Activated naive CD8-positive, alpha-beta T cell treated with anti-CD3 and anti-CD28 coated beads, Interleukin-2, amount 50 U/mL, for 16 hours (primary cell): ENCODE data around the gene OPCML.

Source experiments
- DNase-seq: peaks from one replicate; pipeline ENCODE4 v3.0.0-alpha.2; 2020; ENCODE audit warnings: low read depth, low spot score

The OPCML gene

DNA sequence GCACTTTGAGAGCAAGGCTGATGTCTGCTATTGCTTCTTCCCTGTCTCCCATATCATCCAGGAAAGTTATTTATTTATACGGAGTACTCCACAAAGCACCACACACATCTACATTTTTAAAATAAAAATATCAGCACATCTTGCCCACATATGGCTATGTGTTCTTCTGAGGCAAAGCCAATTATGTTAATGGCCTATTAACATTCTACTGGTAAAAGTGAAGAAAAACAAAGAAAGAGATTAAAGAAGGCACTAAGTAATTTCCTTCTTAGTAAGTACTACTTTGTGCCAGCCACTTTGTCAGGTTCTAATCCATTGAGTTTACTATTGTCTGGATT, 548.7 kb downstream of the OPCML start:
- no peak for DNase-seq

DNA sequence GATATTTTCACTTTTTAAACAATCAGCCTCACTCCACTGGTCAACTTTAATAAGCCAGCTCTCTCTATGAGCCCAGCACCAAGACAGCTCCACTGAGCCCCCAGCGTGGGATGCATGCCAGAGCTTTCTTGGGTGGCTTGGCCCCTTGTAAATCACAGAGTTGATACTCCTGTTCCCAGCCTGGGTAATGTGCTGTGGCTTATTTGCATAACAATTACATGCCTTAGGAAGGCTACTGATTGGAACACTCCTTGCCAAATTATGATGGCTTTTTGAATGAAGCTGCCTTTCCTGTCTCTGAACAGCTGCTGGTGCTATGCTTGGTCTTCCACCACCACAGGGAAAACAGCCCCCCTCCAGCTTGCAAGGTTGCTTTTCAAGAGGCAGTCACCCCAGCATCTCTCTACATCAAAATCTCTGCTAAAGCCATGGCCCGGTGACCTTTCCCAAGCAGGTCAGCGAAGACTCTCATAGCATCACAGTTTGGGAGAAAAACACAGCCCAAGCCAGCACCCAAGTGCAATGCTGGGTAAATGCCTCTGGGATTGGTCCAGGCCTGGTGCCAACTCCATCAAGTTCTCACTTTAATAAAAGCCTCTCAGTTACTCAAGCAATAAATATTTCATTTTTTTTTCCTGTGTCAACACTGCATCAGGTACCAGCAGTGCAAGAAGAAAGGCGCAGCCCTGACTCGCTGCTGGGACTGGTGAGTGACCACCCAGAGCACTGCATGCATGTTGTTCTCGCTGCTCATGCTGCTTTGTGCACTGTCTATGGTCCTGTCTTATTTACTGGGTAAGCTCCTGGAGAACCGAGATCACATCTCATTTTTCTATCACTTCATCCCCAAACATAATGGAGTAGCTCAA, 549.3 kb downstream of the OPCML start:
- DNase-seq = no peak

DNA sequence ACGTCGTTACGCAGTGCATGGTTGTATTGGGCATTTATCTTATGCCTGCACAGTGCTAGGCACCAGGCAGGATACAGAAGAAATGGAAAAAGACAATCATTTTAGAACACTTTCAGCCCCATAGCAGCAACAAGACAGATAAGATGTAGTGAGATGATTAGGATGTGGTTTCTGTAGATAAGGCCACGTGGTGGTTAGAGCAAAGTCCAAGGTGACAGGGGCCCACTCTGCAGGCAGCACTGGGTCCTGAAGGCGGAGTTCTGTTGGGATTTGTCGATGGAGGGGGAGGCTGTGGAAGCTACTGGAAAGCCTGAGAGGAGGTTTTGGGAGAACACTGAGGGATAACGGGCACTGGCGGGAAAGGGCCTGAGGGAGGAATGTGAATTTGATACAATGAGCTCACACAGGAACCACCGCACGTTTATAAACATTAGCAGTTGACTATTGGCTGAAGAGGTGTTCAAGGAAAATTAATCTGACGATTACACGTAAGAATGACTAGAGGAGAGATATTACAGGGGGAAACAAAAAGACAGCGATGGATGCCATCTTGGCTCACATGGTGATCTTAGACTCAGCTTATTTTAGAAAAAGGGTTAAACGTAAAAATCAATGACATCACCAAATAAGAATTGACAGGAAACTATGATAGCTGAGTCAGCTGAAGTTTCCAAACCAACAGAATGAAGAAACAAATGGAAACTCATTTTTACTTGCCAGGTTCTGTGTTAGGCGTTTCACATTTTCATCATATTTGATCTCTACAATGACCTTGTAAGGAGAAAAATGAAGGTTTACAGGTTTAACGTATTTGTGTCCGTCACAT, 551.0 kb downstream of the OPCML start:
- DNase-seq = no peak

DNA sequence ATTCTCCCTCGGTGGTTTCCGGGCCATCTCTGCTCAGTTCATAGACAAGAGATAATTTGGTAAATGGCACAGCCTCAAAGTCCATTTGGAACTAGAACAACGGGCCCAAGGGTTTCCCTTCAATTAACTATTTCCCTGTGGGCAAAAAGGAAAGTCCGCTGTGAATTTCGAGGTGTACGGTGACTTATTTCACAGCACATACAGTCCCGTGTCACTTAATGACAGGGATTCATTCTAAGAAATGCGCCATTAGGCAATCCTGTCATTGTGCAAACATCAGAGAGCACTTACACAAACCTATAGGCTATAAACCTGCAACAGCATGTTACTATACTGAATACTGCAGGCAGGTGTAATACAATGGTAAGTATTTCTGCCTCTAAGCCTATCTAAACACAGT, 551.6 kb downstream of the OPCML start:
- no peak for DNase-seq

DNA sequence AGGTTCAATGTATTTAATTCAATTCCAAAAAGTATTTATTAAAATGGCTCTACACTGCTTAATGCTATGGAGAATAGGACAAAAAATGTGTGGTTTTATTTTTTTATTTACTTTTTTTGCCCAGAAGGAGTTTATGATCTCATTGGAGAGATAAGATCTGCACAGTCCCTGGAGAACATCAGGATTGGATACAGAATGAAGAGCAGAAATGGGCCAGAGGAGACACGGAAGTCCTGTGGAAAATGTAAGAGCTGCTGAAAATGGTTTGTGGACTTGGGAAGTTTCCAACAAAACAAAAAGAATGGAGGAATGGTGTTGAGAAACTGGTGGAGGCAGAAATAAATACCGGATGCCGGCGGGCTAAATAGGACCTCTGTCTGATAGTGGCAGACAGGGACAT, 554.6 kb downstream of the OPCML start:
- DNase-seq = no peak

DNA sequence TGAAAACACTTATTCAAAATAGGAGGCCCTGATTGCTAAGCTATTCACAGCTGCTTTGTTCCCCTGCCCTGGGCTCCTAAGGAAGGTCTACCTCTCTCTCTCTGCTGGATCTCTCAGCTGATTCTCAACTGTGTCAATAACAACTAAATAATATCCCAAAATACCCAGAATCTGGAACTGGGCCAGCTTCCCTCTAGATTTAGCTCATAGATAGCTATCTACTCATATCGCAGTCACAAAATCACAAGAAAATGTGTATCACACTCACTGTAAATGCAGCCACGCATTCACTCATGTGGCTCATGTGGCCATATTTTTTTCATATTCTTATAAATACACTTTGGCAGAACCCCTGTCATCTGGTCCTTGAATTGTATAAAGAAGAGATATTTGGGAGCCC, 555.1 kb downstream of the OPCML start:
- DNase-seq = no peak

DNA sequence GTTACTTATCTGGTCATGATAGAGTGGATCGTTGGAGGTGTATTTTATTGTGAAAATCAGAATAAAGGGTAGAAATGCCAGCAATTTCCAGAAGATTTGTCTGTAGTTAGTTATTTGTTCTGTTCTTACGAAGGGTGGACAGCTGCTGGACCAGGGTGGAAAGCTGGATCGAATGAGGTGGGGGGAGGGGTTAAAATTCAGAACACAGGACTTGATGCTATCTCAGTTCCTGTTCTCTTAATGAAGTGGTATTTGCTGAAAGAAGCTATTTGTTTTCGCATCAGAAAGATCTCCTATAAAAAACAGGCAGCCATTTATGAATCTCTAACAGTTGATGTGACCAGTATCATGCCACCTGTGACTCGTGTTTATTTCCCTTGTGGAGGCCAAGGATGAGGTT, 556.2 kb downstream of the OPCML start:
- DNase-seq = no peak

DNA sequence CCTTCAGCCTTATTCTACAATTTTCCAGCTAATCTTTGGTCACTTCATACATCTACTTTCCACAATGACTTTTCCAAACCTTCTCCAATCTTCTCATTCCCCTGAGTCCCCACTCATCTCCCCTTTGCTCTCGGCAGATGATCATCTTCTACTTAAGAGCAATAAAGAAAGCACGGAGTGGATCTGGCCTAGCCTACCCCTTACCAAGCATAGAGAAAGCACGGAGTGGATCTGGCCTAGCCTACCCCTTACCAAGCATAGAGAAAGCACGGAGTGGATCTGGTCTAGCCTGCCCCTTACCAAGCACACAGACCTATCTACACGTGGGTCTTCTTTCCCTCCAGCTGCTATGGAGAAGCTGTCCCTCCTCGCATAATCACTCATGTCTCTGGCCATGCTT, 558.6 kb downstream of the OPCML start:
- no peak for DNase-seq

DNA sequence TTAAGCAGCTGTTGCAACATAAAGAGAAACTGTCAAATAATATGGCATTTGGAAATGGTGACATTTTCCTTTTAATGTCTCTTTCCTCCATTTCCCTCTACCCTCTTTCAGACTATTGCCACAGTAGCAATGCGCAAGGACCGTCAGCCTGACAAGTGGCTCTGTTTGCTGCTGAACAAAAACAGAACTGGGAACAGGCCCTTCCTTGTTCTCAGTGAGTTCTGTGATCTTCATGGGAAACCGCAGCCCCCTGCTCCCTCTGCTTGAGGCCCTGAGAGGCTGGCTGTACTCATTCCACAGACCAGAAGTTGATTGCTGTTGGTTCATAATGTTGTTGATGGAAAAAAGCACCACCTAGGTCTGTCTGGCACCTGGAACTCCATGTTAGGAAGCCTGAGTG, 559.7 kb downstream of the OPCML start:
- no peak for DNase-seq

DNA sequence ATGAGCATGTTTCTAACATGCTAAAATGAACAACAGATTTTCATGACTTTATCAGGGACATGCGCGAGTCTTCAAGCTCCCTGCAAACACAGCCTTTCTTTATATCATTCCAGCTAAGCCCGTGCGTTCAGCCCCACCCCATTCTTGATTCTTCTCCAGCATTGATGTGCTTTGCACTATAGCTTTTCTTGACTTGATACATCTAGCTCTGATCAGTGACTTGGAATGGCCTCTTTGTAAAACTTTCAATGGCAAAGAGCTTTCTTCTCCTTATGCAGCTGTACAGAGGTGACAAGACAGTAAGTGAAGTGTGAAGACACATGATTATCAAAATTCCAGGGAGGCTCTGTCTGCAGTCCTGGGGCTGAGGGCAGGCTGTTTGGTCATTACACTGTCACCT, 561.0 kb downstream of the OPCML start:
- DNase-seq = no peak

DNA sequence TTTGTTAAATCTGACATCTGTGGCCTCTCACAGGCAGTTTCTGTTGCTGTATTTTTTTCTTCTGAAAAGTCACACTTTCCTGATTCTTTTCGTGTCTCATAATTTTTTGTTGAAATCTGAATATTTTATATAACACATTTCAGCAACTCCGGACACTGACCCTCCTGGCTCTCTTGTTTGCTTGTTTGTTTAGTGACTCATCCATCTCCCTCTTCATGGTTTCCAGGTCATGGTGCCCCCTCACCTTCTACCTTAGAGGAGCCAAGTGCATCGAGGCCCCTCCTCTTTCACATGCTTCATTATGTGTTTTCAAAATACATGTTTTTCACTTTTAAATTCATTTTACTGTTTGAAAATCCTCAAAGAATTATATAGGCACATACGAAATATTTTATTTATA, 562.4 kb downstream of the OPCML start:
- no peak for DNase-seq

DNA sequence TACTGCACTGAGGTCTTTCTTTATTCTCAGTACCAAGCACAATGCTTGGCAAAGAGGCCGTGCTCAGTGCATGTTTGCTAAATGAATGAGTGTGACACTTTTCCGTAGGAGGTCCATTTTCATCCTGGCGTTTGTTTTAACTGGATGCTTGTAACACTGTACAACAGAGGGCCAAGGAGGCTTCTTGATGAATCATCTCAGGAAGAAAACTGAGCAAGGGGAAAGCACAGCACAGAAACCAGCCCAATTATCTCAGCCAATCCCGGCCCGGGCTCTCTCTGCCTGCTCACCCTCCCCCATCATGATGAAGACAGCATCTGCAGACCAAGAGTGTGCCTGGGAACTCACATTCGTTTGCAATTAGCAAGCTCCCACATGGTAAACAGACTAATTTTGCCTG, 570.3 kb downstream of the OPCML start:
- no peak for DNase-seq

DNA sequence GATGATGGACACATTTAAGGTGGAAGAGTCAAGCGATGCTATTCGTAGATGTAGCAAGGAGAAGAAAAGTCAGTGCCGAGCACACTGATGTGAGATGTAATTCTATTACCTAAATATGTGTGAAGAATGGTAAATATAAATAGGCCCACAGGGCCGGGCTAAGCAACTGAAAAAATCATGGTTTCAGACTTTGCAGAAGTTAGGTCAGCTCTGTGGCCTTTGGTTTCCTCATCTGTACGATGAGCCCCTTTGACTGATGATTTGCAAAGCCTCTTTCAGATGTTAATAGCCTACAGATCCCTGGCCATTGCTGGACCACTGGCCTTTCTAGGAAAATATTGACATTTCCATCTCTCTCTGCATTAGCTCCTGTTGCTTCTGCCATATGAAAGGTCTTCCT, 570.8 kb downstream of the OPCML start:
- no peak for DNase-seq

DNA sequence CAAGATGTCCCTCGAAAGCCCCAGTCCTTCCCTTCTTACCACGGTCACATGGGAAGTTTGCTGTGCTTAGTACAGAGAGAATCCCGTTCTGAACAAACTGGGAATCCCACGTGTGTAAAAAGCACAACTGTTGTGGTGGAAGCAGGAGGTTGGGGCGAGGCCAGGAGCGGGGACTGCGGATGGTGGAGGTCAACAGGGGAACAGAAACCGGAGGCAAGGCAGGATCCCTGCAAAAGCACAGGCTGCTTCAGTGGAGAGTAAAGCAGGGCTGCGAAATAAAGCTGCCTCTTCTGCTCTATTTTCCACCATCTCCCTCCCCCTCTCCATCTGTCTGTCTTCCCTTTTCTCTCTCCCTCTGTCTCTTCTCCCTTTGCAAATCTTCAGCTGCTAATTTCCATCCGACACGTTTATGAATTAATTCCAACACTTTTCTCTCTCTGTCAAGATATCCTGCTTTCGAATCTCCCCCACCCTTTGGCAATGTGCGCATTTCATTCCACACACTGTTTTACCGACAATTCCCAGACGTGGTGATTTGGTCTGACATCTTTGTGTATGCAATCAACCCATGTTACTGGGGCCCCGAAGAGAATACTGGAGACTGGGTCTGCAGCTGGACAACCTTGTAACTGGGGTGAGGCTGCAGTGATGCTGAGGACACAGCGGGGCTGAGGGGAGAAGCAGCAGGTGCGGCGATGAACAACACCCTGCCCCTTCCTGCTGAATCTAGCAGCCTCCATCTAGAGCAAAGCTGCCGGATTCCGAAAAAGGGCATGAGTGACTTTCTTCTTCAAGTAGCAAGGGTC, 571.8 kb downstream of the OPCML start:
- DNase-seq = no peak

DNA sequence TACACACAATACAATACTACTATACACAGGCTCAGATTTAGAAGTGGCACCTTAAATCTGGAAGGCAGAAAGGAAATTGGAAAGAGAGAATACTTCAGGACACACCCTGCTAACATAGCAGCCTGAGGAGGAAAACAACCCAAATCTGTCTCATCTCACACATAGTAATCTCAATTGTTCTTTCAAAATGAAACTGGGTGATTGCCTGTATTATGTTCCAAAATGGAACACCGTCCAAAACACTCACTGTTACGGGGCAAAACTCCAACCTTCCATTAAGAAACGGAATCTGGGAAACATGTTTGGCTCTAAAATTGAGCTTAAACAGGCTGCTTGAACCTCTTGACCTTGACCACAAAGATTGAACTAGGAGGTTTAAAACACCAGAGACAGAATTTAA, 572.6 kb downstream of the OPCML start:
- no peak for DNase-seq

DNA sequence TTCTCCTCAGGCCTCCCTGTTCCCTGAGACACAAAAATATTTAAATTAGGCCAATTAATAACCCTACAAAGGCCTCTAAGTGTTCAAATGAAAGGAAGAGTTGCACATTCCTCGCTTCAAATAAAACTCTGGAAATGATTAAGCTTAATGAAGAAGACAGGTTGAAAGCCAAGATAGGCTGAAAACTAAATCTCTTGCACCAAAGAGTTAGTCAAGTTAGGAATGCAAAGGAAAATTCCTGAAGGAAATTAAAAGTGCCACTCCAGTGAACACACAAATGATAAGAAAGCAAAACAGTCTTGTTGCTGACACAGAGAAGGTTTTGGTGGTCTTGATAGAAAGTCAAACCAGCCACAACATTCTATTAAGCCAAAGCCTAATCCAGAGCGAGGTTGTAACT, 574.4 kb downstream of the OPCML start:
- DNase-seq = no peak

DNA sequence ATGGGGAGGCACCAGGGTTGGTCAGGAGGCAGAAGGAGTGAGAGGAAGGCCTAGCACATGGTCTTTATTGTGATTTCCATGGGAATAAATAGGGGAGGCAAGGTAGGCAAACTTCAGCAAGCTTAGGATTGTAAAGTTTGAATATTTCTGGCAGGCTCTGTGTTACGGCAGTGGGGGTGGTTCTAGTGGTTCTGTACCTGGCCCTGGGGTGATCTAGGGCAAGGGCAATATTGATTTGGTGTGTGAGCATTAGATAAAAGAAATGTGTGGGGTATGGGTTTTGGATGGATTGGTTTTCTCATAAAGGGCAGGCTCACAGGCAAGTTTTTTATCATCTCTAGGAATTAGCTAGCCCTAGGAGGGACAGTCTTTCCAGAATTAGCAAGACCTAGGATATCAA, 584.0 kb downstream of the OPCML start:
- DNase-seq = no peak

DNA sequence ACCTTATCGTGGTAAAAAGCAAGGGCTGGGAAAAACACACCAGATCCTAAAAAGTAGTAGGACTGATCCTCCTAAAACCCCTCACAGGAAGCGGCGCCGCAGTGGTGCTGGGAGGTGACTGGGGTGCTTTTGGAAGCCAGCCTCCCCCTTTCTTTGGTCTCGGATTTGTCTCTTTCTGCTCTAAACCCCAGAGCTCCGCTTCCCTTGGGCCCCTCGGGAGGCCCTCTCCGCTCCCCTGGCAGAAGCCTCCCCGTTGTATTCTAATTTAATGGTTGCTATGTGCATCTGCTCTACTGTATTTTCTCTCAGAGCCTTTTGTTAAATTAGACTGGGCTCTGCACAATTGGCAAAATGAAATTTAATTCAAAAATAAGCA, 587.7 kb downstream of the OPCML start:
- DNase-seq = no peak

DNA sequence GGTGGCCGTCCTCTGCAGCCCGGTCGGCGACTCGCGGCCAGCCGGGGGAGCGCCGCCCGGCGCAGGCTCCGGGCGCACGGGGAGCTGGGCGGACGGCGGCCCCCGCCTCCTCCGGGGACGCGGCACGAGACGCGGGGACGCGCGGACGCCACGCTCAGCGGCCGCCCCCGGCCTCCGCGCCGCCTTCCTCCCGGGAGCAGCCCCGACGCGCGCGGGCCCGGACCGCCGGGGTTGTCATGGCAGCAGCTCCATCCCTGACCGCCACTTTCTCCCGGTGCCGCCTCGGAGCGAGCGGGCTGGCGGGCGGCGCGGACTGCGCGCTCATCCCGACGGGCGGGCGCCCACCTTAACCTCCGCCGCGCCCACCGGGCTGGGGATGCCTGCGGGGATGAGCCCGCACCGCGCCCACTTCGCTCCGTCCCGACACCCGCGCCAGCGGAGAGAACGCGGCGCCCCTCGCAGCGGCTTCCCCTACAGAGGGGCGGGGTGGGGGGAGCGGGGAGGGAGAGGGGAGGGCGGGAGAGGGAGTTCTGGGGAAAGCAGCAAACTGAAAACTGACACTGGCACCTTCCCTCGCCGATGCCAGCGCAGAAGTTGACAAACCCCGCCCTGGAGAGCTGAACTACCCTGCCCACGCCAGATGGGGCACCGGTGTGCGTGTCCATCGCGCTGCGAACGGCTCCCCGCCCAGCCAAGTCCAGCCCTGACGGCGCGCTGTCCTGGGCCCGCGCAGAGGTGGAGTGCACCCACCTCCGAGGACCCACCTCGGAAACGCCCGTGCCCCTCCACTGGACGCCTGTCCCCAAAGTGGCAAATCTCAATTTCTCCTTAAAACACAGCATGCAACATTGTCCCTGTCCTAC, 588.4 kb downstream of the OPCML start:
- no peak for DNase-seq

DNA sequence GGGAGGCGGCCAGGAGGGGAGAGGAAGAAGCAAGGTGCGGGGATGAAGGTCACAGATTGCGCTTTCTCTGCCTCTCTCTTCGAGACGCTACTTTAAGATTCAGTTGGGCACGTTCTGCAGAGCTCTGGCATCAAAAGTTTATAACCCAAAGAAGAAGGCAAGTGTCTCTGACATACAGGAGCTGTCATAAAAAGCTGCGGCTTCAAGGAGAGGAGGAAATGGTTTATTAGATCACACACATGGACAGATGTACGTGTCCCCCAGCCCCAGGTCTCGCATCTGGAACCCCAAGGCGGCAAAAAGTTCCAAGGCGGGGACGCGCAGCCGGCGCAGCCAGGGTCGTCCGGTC, 589.0 kb downstream of the OPCML start:
- no peak for DNase-seq

DNA sequence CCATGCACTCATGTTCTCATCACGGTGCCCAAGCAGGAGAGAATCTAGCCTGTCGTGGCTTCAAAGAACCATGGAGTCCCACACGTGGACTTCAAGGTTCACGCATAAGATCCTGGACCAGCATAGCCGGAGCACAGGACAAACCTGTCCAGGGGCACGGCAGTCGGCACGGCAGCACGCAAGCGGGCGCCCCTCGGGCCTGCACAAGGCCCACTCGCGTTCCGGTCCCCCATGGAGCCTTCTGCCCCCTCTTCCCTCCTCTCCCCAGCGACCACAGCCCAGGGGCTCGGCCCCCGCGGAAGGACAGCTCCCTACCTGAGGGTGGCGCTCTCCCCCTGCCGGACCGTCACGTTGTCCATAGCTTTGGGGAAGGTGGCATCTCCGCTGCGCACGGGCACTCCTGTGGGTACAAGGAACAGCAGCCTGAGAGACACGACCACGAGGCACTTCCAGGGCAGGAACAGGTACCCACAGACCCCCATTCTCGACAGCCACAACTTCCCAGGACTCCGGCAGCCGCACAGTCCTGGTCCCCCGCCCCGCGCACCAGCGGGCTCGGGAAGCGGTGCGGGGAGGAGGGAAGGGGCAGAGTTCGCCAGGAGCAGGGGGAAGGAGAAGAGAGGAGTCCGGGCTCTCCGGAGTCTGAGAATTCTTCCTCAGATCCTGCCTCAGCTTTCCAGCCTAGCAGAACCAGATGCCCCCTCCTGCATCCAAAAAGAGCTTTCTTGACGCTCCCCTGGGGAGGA, 589.5 kb downstream of the OPCML start:
- DNase-seq = no peak
